ENCODE results near the gene OR2AG1.
"Not testable (repeated sequence)": the region's sequence is repeated elsewhere in the genome, so short reads cannot be mapped to it uniquely, and the experiment has no call there.

Gene OR2AG1

GRCh38 chr11:6794639-6795038 lies 11.8 kb downstream of the OR2AG1 start:
- DNase-seq, result no peak

GRCh38 chr11:6799402-6799801 lies 16.6 kb downstream of the OR2AG1 start, which contains the start of gene OR6A2:
TSS of gene OR6A2 (minus strand) at chr11:6799689. CDS start at chr11:6795708, 3,981 bp downstream.
- DNase-seq, result no peak

- not testable (repeated sequence) for DNase-seq
These were observed 18.3 kb downstream of the OR2AG1 start for GRCh38 chr11:6801075-6801474.

- peak; percentile 33 for DNase-seq
These were observed 29.7 kb downstream of the OR2AG1 start for GRCh38 chr11:6812390-6813005.

- no peak for DNase-seq
These were observed 30.8 kb downstream of the OR2AG1 start for GRCh38 chr11:6813656-6814055.

GRCh38 chr11:6817694-6818093 lies 34.9 kb downstream of the OR2AG1 start:
- DNase-seq, result no peak

GRCh38 chr11:6818967-6819366 lies 36.1 kb downstream of the OR2AG1 start:
- no peak for DNase-seq

- DNase-seq, result no peak
These were observed 41.5 kb downstream of the OR2AG1 start for GRCh38 chr11:6824136-6824823.

- peak; percentile 16 for DNase-seq
These were observed 42.5 kb downstream of the OR2AG1 start for GRCh38 chr11:6825231-6825744.

- no peak for DNase-seq
These were observed 45.3 kb downstream of the OR2AG1 start for GRCh38 chr11:6828103-6828502.

GRCh38 chr11:6833356-6833755 lies 50.5 kb downstream of the OR2AG1 start:
- no peak for DNase-seq

GRCh38 chr11:6834021-6834420 lies 51.2 kb downstream of the OR2AG1 start:
- DNase-seq, result no peak
